ENCODE results near the gene ROPN1L.
"Not testable (repeated sequence)": the region's sequence is repeated elsewhere in the genome, so short reads cannot be mapped to it uniquely, and the experiment has no call there.

ROPN1L gene

DNA sequence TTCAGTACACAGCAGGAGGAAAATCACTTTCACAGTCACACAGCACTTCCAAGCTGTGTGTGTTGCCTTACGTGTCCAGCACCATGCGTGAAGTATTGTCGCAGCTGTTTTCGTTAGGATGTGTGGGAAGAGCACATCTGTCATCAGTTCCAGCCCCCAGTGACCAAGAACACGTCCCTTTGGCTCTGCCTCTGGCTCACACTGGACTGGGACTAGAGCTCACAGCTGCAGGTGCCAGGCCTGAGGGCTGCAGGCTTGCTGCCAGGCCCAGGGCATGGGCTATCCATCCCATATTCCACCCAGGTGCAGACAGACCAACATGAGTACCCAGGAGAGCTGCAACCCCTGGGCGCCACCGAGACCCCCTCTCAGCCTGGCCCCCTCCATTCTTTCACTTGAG lies 61.6 kb downstream of the ROPN1L start:
- DNase-seq: no peak

DNA sequence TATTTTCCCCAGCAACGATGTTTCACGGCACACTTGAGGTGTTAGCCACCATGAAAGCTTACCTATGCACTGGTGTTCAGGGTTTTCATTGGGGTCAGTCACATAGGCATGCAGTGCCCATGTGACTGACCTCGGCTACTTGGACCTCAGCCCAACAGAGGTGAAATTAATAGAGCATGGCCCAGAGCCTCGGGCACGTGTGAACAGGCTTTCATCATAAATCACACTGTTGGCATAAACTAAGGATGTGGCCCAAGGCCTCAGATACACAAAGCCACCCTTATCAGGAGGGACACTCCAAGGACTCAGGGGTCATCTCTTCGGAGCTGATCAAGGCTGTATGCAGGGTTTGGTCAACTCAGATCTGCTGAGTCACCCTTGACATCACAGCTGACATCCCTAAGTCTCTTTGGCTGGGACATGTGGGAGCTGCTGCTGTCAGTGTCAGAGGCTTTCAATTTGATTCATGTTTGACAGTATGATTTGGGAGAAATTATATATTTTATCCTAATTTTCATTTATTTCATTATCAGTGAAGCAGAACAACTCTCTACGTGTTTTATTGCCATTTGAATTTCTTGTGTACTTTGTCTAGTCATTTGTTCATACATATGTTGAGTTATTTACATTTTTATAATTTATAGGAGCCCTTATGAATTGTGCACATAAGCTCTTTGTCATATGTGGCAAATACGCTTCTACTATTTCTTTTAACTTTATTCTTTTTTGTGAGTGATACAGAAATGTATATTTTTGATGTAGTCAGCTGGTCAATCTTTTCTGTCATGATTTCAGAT lies 62.5 kb downstream of the ROPN1L start:
- no peak for DNase-seq

DNA sequence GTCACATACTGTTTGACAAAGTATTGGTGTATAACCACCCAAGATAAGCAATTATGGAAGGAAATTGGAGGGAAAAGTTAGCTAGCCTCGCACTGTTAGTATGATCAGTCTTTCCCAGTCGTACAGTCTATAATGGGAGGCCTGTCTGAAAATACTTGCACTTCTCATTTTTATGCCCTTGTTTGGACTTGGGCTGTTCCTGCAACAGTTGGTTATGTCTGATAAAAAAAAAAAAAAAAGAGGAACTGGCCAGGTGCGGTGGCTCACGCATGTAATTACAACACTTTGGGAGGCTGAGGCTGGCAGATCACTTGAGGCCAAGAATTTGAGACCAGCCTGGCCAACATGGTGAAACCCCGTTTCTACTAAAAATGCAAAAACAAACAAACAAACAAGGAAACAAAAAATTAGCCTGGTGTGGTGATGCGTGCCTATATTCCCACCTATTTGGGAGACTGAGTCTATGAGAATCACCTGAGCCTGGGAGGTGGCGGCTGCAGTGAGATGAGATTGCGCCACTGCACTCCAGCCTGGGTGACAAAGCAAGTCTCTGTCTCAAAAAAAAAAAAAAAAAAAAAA lies 63.9 kb downstream of the ROPN1L start:
- DNase-seq: no peak

DNA sequence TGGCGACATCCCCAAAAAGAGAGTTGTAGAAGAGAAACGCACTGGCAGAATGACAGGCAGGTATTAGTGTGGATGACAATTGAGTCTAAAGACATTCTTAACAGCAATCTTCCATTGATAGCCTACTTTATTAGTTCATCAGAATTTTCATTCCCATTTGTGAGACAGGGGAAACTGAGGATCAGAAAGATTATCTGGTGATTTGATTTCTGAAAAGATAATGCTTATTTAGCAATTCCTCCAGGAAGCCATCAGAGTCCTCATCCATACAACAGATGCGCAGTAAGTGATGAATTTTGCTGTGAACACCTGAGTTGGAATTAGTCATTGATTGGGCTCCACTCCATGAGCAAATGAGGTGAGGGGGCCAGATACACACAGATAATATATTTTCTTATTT lies 64.9 kb downstream of the ROPN1L start:
- no peak for DNase-seq

DNA sequence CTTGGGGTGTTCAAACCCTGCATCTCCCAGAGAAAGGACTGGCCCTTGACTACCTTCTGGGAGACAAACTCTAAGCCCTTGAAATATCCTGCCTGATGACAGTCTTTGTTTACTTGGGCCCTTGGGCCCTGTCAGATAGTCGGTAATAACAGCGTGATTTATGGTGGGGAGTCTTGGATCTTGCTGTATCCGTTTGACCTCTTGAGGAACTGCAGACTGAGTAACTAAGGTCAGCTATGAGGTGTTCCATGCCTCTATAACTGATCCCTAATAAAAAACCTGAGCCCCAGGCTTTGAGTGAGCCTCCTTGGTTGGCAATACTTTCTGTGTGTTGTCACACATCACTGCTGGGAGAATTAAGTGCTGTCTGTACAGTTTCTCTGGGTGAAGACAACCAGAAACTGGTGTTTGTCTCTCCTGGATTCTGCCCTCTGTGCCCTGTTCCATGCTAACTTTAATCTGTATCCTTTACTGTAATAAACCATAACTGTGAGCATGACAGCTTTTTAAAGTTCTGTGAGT lies 66.0 kb downstream of the ROPN1L start:
- DNase-seq: no peak

DNA sequence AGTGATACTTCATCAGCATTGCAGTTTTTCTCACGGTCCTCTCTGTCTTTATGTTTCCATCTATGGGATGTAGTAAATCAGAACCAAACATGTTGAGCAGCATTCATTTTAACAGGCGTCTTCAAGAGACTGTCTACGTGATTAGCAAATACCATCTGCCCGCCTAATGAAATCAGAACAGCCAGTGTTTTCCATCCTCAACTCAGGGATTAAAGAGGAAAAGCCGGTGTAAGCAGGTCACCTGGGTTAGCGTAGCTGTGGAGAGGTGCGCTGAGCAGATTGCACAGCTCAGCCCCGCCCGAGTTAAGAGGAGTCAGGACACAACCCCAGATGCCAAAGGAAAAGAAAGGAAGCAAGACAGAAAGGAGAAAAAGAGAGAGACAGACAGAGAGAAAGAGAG lies 67.9 kb downstream of the ROPN1L start:
- no peak for DNase-seq

DNA sequence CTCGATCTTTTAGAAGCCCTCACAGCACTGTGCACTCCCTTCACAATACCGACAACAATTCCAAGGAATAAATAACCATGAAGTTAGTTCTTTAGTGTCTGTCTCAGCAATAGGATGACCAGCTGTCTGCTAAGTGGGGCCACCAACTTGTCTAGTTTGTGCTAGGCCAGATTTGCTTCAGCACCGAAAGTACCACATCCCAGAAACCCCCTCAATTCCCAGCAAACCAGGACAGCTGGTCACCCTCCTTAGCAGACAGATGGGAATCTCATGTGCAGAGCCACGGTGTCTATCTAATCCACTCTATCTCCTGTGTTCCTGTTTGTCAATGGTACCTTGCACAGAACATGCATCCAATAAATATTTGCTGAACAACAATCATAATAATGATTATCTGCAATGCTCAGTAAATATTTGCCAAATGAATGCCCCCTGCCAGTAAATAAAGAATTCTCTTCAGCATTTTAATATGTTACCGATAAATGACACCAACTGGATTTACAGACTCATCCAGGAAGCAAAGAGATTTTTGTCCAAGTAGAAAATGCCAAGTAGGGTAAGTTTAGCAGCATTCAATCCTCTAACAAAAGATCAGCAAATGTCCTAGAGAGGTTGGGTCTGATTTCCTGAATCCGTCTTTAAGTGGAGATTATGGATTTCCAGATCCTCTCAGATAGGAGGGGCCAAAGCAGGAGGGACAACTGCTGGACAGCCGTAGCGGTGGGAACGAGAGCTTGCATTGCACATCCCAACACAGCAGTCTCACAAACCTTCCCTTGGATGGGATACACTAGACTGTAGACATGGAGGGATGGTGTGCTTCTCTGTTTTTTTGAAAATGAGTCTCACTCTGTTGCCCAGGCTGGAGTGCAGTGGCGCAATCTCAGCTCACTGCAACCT lies 70.3 kb downstream of the ROPN1L start:
- DNase-seq: no peak

DNA sequence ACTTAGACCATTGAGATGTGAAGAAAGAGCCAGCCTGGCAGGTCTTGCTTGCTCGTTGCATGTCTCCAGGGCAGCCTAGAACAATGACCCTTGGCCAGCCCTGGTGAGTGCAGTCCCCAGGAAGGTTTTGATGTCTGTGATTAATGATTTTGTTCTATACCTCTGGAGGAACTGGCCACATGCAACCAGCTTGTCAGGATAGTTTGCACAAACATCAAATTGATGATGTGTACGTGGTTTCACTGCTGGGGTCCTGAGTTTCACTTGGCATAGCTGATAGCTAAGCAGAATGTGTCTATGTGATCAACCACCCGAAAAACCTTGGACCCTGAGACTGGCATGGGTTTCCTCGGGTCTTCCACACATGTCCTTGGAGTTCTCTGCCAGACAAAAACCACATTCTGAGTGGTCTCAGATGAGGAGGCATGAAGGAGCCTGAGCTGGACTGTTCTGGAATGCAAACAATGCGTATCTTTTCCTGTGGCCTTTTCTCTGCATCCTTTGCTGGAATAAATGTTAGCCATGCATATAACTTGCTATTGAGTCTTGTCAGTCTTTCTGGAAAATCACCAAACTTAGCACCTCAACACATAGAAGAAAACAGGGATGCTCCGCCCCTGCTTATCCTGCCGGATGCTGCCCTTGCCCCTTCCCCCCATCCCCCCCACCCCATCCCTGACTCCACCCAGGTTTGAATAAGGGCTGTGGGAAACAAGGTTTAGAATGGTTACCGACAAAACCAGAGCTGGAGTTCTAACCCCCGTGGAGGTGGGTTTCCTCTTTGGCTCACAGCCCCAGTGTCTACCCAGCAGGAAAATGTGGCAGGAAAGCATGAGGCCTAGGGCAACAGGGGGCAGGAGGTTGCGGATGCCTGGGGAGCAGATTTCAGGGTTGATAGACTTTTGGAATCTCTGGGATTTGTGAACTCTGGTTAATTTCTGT lies 72.1 kb downstream of the ROPN1L start:
- DNase-seq: no peak

DNA sequence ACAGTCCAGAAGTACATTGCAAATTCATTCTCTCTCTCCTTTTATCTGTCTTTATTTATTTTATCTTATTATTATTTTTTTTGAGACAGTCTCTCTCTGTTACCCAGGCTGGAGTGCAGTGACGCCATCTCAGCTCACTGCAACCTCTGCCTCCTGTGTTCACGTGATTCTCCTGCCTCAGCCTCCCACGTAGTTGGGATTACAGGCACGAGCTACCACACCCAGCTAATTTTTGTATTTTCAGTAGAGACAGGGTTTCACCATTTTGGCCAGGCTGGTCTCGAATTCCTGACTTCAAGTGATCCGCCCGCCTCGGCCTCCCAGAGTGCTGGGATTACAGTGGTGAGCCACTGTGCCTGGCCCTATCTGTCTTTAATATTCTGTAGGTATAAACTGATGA lies 72.9 kb downstream of the ROPN1L start:
- DNase-seq: not testable (repeated sequence)
